Smooth muscle cell (in vitro differentiated cells): ENCODE data around the gene PI4K2A. TPM values are rescaled to one million over a fixed set of nuclear protein-coding genes. Genes with fewer than 3 reads are reported as not detected.
A peak's percentile ranks its signal among the peaks of the same experiment; 100 is the strongest.
"Not testable (repeated sequence)": the region's sequence is repeated elsewhere in the genome, so short reads cannot be mapped to it uniquely, and the experiment has no call there.

Source experiments
- DNase-seq: peaks from one replicate; lab custom pipeline; 2025; ENCODE audit not compliant: unreplicated experiment; lab: John Stamatoyannopoulos, UW
- H2AFZ ChIP-seq: fragments of 200-600 bp; sonication (generic); 2 replicates; pipeline ENCODE4 v1.6.0; 2016; ENCODE audit warnings: antibody characterized with exemption, low read depth, mild to moderate bottlenecking
- H3F3A ChIP-seq: fragments of 200-600 bp; sonication (generic); 2 replicates; pipeline ENCODE4 v1.6.0; 2017; ENCODE audit warnings: antibody characterized with exemption, low read depth
- H3K27ac ChIP-seq: fragments of 200-600 bp; sonication (generic); 2 replicates; pipeline ENCODE4 v1.5.1; 2016; ENCODE audit warnings: low read depth, mild to moderate bottlenecking
- H3K27me3 ChIP-seq: fragments of 200-600 bp; sonication (generic); 2 replicates; pipeline ENCODE4 v1.6.1; 2016; ENCODE audit warnings: low read depth, mild to moderate bottlenecking
- H3K36me3 ChIP-seq: fragments of 200-600 bp; sonication (generic); 2 replicates; pipeline ENCODE4 v1.5.1; 2016; ENCODE audit warnings: low read depth
- H3K4me1 ChIP-seq: fragments of 200-600 bp; sonication (generic); 2 replicates; pipeline ENCODE4 v1.5.1; 2016; ENCODE audit warnings: low read depth
- H3K4me2 ChIP-seq: fragments of 200-600 bp; sonication (generic); 2 replicates; pipeline ENCODE4 v1.6.0; 2016; ENCODE audit warnings: mild to moderate bottlenecking
- H3K4me3 ChIP-seq: fragments of 200-600 bp; sonication (generic); 2 replicates; pipeline ENCODE4 v1.5.1; 2016; ENCODE audit warnings: mild to moderate bottlenecking
- H3K79me2 ChIP-seq: fragments of 200-600 bp; sonication (generic); 2 replicates; pipeline ENCODE4 v1.6.0; 2016; ENCODE audit warnings: low read depth, mild to moderate bottlenecking
- H3K9ac ChIP-seq: fragments of 200-600 bp; sonication (generic); 2 replicates; pipeline ENCODE4 v1.6.0; 2016; ENCODE audit warnings: low read depth
- H3K9me3 ChIP-seq: fragments of 200-600 bp; sonication (generic); replicated peaks from 2 replicates; pipeline ENCODE4 v1.5.1; 2016; ENCODE audit warnings: low read depth
- H4K20me1 ChIP-seq: fragments of 200-600 bp; sonication (generic); 2 replicates; pipeline ENCODE4 v1.6.0; 2016; ENCODE audit warnings: low read depth
- WGBS: methylation state at CpG from one replicate; pipeline ENCODE4 v1.1.7; 2016; ENCODE audit warnings: low lambda C conversion rate; 5-methylcytosine and 5-hydroxymethylcytosine counted together
- polyA plus RNA-seq: library from polyadenylated mRNA; unstranded; fragments of >200 nt; fragmentation: Nextera tagmentation; extraction: Ambion mirVana; gene quantifications from 2 replicates; pipeline ENCODE4 v1.2.1, GENCODE V29; 2016
- total RNA-seq: library from RNA; depleted of rRNA; stranded (reverse); fragments of >200 nt; gene quantifications from 2 replicates; pipeline ENCODE4 v1.2.3, GENCODE V29; 2014
- TF ChIP-seq, protein P1 (sequence below): fragments of 200-600 bp; sonication (generic); IDR thresholded peaks from 2 replicates; pipeline ENCODE4 v1.5.1; 2017; ENCODE audit warnings: borderline replicate concordance, mild to moderate bottlenecking, antibody characterized with exemption; ENCODE audit not compliant: insufficient read depth, poor library complexity, severe bottlenecking

PI4K2A gene
- total and polyA plus RNA-seq, 2 experiments from 2014 or later: 20.8 to 21.0 TPM

DNA sequence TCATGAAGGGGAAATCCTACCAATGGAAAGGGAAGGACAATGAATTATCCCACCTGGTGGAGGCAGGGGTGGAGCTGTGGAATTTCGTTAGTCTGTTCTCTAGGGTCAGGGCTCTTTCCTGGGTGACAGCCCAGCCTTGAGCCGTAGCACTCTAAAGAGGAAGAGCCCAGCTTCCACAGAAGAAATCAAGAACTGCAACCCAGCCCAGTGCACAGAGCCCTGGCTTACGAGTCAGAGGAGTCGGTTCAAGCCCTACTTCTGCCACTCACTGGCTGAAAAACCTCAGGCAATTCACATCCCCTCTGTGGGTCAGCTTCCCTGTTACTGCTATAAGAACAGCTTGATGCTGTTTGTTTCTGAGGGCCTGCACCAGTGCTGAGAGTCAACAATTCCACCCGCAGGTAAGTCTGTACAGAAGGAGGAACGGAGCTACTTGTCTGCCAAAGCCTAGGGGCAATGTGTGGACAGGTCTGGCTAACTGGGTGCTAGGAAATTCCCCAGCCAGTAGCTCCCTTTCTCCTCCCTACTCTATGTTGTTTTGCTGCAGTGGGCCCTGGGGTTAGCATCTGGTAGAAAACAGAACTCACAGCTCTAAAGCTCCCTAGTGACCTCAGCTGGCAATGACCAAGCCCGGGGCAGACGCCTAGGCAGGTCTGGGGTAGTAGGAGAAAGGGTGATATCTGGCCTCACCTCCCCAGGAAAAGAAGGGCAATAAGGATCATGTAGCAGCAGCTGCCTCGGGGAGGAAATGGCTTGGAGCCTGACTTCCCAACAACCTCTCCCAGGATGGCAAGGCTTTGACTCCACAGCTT, 43.3 kb downstream of the PI4K2A start:
- Histone ChIP-seq H3K9me3 (no peaks in the 10 kb centered on the region), H3K4me1 (peaks cover 17% of the 10 kb centered on the region), H3K27ac (peak overlapping the region; percentile 72), H3K36me3 (no peaks in the 10 kb centered on the region), H3K4me2 (peak overlapping the region; percentile 72), H3F3A (peaks cover 16% of the 10 kb centered on the region), H2AFZ (no peak overlapping the region), H3K4me3 (peak overlapping the region; percentile 64), H4K20me1 (peaks cover 36% of the 10 kb centered on the region), H3K79me2 (peaks cover 11% of the 10 kb centered on the region), H3K9ac (peak overlapping the region; percentile 22), H3K27me3 (no peaks in the 10 kb centered on the region)
- TF ChIP-seq, protein P1, sequence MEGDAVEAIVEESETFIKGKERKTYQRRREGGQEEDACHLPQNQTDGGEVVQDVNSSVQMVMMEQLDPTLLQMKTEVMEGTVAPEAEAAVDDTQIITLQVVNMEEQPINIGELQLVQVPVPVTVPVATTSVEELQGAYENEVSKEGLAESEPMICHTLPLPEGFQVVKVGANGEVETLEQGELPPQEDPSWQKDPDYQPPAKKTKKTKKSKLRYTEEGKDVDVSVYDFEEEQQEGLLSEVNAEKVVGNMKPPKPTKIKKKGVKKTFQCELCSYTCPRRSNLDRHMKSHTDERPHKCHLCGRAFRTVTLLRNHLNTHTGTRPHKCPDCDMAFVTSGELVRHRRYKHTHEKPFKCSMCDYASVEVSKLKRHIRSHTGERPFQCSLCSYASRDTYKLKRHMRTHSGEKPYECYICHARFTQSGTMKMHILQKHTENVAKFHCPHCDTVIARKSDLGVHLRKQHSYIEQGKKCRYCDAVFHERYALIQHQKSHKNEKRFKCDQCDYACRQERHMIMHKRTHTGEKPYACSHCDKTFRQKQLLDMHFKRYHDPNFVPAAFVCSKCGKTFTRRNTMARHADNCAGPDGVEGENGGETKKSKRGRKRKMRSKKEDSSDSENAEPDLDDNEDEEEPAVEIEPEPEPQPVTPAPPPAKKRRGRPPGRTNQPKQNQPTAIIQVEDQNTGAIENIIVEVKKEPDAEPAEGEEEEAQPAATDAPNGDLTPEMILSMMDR: no peak
- WGBS: 50% methylated on average over 9 of the region's 9 CpGs
- no peak for DNase-seq

DNA sequence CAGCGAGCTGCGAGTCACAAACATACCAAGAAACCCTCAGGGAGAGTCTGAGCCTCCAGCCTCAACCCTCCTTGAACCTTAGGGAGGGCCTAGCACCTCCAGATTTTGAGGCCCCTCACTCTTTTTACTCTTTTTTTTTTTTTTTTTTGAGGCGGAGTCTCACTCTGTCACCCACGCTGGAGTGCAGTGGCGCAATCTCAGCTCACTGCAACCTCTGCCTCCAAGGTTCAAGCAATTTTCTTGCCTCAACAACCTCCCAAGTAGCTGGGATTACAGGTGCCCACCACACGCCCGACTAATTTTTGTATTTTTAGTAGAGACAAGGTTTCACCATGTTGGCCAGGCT, 43.9 kb downstream of the PI4K2A start:
- Histone ChIP-seq H3K4me3 (peak overlapping the region; percentile 64), H4K20me1 (peaks cover 36% of the 10 kb centered on the region), H3K27ac (peak overlapping the region; percentile 72), H3K4me2 (peak overlapping the region; percentile 85), H3K79me2 (peaks cover 11% of the 10 kb centered on the region), H3K9ac (peak overlapping the region; percentile 22), H3K4me1 (peaks cover 17% of the 10 kb centered on the region), H3F3A (peaks cover 16% of the 10 kb centered on the region)
- H3K27me3 ChIP-seq, H3K36me3 ChIP-seq, DNase-seq, H2AFZ ChIP-seq, H3K9me3 ChIP-seq: not testable (repeated sequence)
- WGBS: 78% methylated on average over 7 of the region's 7 CpGs

DNA sequence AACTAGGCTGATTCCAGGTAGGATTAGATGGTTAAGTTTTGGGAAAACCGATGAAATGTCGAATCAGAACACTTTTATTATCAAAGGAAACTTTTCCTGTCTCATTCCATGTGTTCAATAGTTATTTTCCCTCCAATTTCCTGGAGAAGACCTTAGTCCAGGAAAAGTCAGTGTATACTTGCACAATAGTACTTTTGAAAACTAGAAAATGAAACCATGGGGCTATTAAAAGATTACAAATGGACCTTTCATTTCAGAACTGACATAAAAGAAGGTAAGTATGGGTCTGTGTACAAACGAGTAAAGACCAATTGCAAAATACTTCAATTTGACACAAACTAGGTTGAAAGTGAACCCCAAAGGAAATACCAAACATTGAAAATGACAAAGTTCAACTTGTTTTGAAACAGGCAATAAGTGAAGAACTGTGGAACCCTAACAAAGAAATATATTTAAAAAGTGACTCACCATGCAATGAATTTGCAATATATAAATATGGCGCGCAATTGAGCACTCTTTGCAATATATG, 44.5 kb downstream of the PI4K2A start:
- H4K20me1 ChIP-seq: peaks cover 36% of the 10 kb centered on the region
- no peaks in the 10 kb centered on the region for H3K9me3 ChIP-seq
- no peaks in the 10 kb centered on the region for H3K27me3 ChIP-seq
- H3K4me2 ChIP-seq: peak overlapping the region; percentile 85
- H3K27ac ChIP-seq: peak overlapping the region; percentile 37
- no peak overlapping the region for H2AFZ ChIP-seq
- peaks cover 11% of the 10 kb centered on the region for H3K79me2 ChIP-seq
- H3F3A ChIP-seq: peaks cover 16% of the 10 kb centered on the region
- no peak for DNase-seq
- no peak overlapping the region for H3K9ac ChIP-seq
- peaks cover 17% of the 10 kb centered on the region for H3K4me1 ChIP-seq
- peak overlapping the region; percentile 64 for H3K4me3 ChIP-seq
- no peaks in the 10 kb centered on the region for H3K36me3 ChIP-seq
- 93% methylated on average over 5 of the region's 5 CpGs for WGBS
- TF ChIP-seq, protein P1: no peak

DNA sequence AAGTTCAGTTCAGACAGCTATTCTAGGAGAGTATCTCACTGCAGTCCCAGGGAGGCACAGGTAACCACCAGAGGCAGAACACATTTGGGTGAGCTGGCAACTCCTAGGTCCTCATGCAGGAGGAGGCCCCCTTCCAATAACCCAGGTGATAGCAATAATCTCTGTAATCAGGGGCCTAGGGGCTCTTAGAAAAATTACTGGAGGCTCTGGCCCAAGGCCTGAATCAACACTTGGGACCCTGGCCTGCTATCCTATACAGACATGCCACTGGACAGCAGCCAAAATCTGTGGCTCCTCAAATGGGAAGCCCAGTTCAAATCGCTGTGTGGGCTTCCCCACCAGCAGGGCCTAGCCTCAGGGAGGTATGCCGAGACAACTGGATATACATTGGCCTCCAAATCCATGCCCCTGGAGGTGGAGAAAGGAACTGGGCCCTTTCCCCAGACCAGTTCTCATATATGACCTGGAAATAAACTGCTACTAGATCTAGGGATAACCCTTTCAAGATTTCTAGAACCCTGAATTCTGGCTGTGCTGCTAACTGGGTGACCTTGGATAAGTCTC, 45.0 kb downstream of the PI4K2A start:
- Histone ChIP-seq H3F3A (peaks cover 16% of the 10 kb centered on the region), H3K27ac (peak overlapping the region; percentile 37), H4K20me1 (peaks cover 36% of the 10 kb centered on the region), H3K36me3 (no peaks in the 10 kb centered on the region), H3K4me3 (peak overlapping the region; percentile 64), H3K79me2 (peaks cover 11% of the 10 kb centered on the region), H3K4me2 (peak overlapping the region; percentile 85), H3K27me3 (no peaks in the 10 kb centered on the region), H3K9ac (peak overlapping the region; percentile 21), H3K9me3 (no peaks in the 10 kb centered on the region), H3K4me1 (peaks cover 17% of the 10 kb centered on the region), H2AFZ (no peak overlapping the region)
- no peak for DNase-seq
- WGBS: 42% methylated on average over 2 of the region's 2 CpGs
- TF ChIP-seq, protein P1: peak; percentile 18
